H1 (cell line): ENCODE measurements around the gene COLEC12. TPM values are rescaled to one million over a fixed set of nuclear protein-coding genes. Genes with fewer than 3 reads are reported as not detected.

ENCODE experiments used
- CTCF ChIA-PET: fragments of 300-600 bp; sonication (Branson Sonifier 250); formaldehyde crosslinking; loops from one replicate; lab custom pipeline; 2021; ENCODE audit not compliant: partially characterized antibody; lab: Charles Lee
- POLR2A ChIA-PET: fragments of 300-600 bp; sonication (Branson Sonifier 250); formaldehyde crosslinking; loops from one replicate; lab custom pipeline; 2021; ENCODE audit warnings: inconsistent platforms; ENCODE audit not compliant: partially characterized antibody; lab: Charles Lee
- DNase-seq, 2 experiments: peaks; one replicate each; pipeline versions ENCODE4 v3.0.0 to v3.0.0-alpha.2; 2010 to 2022; ENCODE audit warnings: low spot score in 2 of 2, low read depth in 1 of 2, mixed read lengths in 1 of 2
- FAIRE-seq: peaks from 2 replicates; lab custom pipeline; 2011; peaks lifted over from hg19 to GRCh38; lab: Jason Lieb, UNC
- H2AFZ ChIP-seq: 2 replicates; pipeline ENCODE4 v1.8.1; 2012; ENCODE audit warnings: low read length, inconsistent platforms
- H2AK5ac ChIP-seq: 2 replicates; pipeline ENCODE4 v1.6.1; 2013; ENCODE audit warnings: low read depth, low read length
- H2BK120ac ChIP-seq: replicated peaks from 2 replicates; pipeline ENCODE3; 2013; ENCODE audit warnings: low read depth, low read length, inconsistent platforms
- H2BK12ac ChIP-seq: 2 replicates; pipeline ENCODE4 v1.6.1; 2013; ENCODE audit warnings: low read depth, low read length
- H2BK15ac ChIP-seq: 2 replicates; pipeline ENCODE4 v1.6.1; 2013; ENCODE audit warnings: low read length
- H2BK20ac ChIP-seq: 2 replicates; pipeline ENCODE4 v1.6.1; 2013; ENCODE audit warnings: low read length
- H2BK5ac ChIP-seq: 2 replicates; pipeline ENCODE4 v1.6.1; 2013; ENCODE audit warnings: low read depth, low read length
- H3K14ac ChIP-seq: 2 replicates; pipeline ENCODE4 v1.6.1; 2013; ENCODE audit warnings: inconsistent platforms; ENCODE audit not compliant: insufficient read length
- H3K18ac ChIP-seq: 2 replicates; pipeline ENCODE4 v1.6.1; 2013; ENCODE audit warnings: low read length; ENCODE audit errors: extremely low read depth
- H3K23ac ChIP-seq: 2 replicates; pipeline ENCODE4 v1.6.1; 2013; ENCODE audit warnings: inconsistent platforms; ENCODE audit not compliant: insufficient read length
- H3K23me2 ChIP-seq: 2 replicates; pipeline ENCODE4 v1.6.1; 2013; ENCODE audit warnings: low read depth, low read length
- H3K27ac ChIP-seq: 2 replicates; pipeline ENCODE4 v1.6.1; 2011; ENCODE audit warnings: low read depth, low read length, inconsistent platforms
- H3K27me3 ChIP-seq, 4 experiments: replicated peaks in 1 of 4; 1 replicate in 1 of 4; 2 replicates in 3 of 4; pipeline versions ENCODE4 v1.6.1 to v1.8.1; 2011 to 2013; ENCODE audit warnings: low read length in 3 of 4, mild to moderate bottlenecking in 3 of 4, inconsistent platforms in 2 of 4, mixed read lengths in 2 of 4, moderate library complexity in 1 of 4; ENCODE audit not compliant: control insufficient read depth in 3 of 4, insufficient read depth in 3 of 4; ENCODE audit errors: extremely low read depth in 1 of 4
- H3K36me3 ChIP-seq, 4 experiments: 2 replicates each; pipeline versions ENCODE4 v1.6.1 to v1.8.1; 2011 to 2013; ENCODE audit warnings: mild to moderate bottlenecking in 4 of 4, low read length in 3 of 4, moderate library complexity in 2 of 4, control low read depth in 1 of 4, inconsistent platforms in 1 of 4; ENCODE audit not compliant: insufficient read depth in 4 of 4, control insufficient read depth in 2 of 4
- H3K4ac ChIP-seq: replicated peaks from 2 replicates; pipeline ENCODE3; 2013; ENCODE audit warnings: low read length, low read depth, mixed read lengths, inconsistent platforms; ENCODE audit not compliant: insufficient read length
- H3K4me1 ChIP-seq, 4 experiments: replicated peaks in 1 of 4; 1 replicate in 1 of 4; 2 replicates in 3 of 4; pipeline versions ENCODE4 v1.6.1 to v1.8.1; 2011 to 2013; ENCODE audit warnings: low read length in 3 of 4, inconsistent platforms in 2 of 4, mixed read lengths in 1 of 4; ENCODE audit not compliant: insufficient read depth in 4 of 4, control insufficient read depth in 3 of 4
- H3K4me2 ChIP-seq, 2 experiments: 2 replicates each; pipeline versions ENCODE4 v1.6.1 to v1.8.1; 2011 to 2013; ENCODE audit warnings: low read depth in 2 of 2, low read length in 2 of 2, control low read depth in 1 of 2, inconsistent platforms in 1 of 2, mild to moderate bottlenecking in 1 of 2; ENCODE audit not compliant: insufficient read depth in 1 of 2
- H3K4me3 ChIP-seq, 4 experiments: fragments of 200-600, 300-600 bp in 1 of 4; sonication (generic), shearing (Covaris generic), sonication (Bioruptor Twin) in 1 of 4; 2 replicates each; pipeline versions ENCODE4 v1.5.1 to v1.8.1; 2011 to 2016; ENCODE audit warnings: low read length in 4 of 4, low read depth in 3 of 4, control low read depth in 2 of 4, inconsistent platforms in 2 of 4, mild to moderate bottlenecking in 2 of 4, mixed read lengths in 1 of 4, moderate library complexity in 1 of 4; ENCODE audit not compliant: insufficient read depth in 2 of 4; ENCODE audit errors: extremely low read depth in 1 of 4
- H3K56ac ChIP-seq: replicated peaks from 2 replicates; pipeline ENCODE3; 2013; ENCODE audit warnings: low read depth, mild to moderate bottlenecking, mixed read lengths, low read length, inconsistent platforms; ENCODE audit not compliant: insufficient read length
- H3K79me1 ChIP-seq: 2 replicates; pipeline ENCODE4 v1.6.1; 2013; ENCODE audit warnings: low read depth, low read length, control low read depth
- H3K79me2 ChIP-seq, 2 experiments: 2 replicates each; pipeline versions ENCODE4 v1.6.1 to v1.8.1; 2012 to 2013; ENCODE audit warnings: low read length in 2 of 2, mild to moderate bottlenecking in 2 of 2, inconsistent platforms in 1 of 2; ENCODE audit not compliant: insufficient read depth in 2 of 2, control insufficient read depth in 1 of 2
- H3K9ac ChIP-seq, 4 experiments: replicated peaks in 1 of 4; 1 replicate in 1 of 4; 2 replicates in 3 of 4; pipeline versions ENCODE4 v1.6.1 to v1.8.1; 2011 to 2013; ENCODE audit warnings: low read depth in 3 of 4, low read length in 3 of 4, control low read depth in 2 of 4, mild to moderate bottlenecking in 2 of 4, moderate library complexity in 2 of 4, inconsistent platforms in 1 of 4; ENCODE audit errors: extremely low read depth in 1 of 4
- H3K9me3 ChIP-seq, 2 experiments: 2 replicates each; pipeline versions ENCODE4 v1.6.1 to v1.8.1; 2012 to 2013; ENCODE audit warnings: mild to moderate bottlenecking in 2 of 2, moderate library complexity in 2 of 2, control low read depth in 1 of 2, inconsistent platforms in 1 of 2, low read depth in 1 of 2, low read length in 1 of 2, mixed read lengths in 1 of 2; ENCODE audit not compliant: insufficient read depth in 2 of 2
- H4K20me1 ChIP-seq, 2 experiments: replicated peaks in 1 of 2; 2 replicates each; pipeline versions ENCODE3 to v1.8.1; 2011 to 2013; ENCODE audit warnings: inconsistent platforms in 2 of 2, low read length in 2 of 2, mild to moderate bottlenecking in 1 of 2; ENCODE audit not compliant: insufficient read depth in 2 of 2, control insufficient read depth in 1 of 2
- H4K5ac ChIP-seq: 2 replicates; pipeline ENCODE4 v1.6.1; 2013; ENCODE audit warnings: low read length, low read depth, mixed read lengths, inconsistent platforms; ENCODE audit not compliant: insufficient read length
- H4K8ac ChIP-seq: 2 replicates; pipeline ENCODE4 v1.8.0; 2013; ENCODE audit warnings: mild to moderate bottlenecking, moderate library complexity, low read length, inconsistent platforms; ENCODE audit not compliant: insufficient read depth; ENCODE audit errors: extremely low read depth
- H4K91ac ChIP-seq: replicated peaks from 2 replicates; pipeline ENCODE3; 2013; ENCODE audit warnings: low read length, mixed read lengths, inconsistent platforms; ENCODE audit not compliant: insufficient read length
- CHD2 ChIP-seq: IDR thresholded peaks from 2 replicates; pipeline ENCODE4 v1.6.1; 2012; ENCODE audit warnings: low read length, improper control_type of control experiment
- EGR1 ChIP-seq: IDR thresholded peaks from 2 replicates; pipeline ENCODE4 v1.6.1; 2011; ENCODE audit warnings: low read depth, low read length, borderline replicate concordance
- EP300 ChIP-seq, 2 experiments: IDR thresholded peaks; 1 replicate in 1 of 2; 2 replicates in 1 of 2; pipeline ENCODE4 v1.6.1; 2011 to 2012; ENCODE audit warnings: low read depth in 2 of 2, low read length in 2 of 2, mild to moderate bottlenecking in 2 of 2, borderline replicate concordance in 1 of 2, inconsistent platforms in 1 of 2, moderate library complexity in 1 of 2
- GTF2F1 ChIP-seq: IDR thresholded peaks from 2 replicates; pipeline ENCODE4 v1.6.1; 2012; ENCODE audit warnings: low read depth, low read length, improper control_type of control experiment, borderline replicate concordance
- JUND ChIP-seq: IDR thresholded peaks from 2 replicates; pipeline ENCODE4 v1.6.1; 2011; ENCODE audit warnings: mild to moderate bottlenecking, improper control_type of control experiment, low read length
- PHF8 ChIP-seq: fragments of 200-600 bp; sonication (generic); conservative IDR thresholded peaks from 2 replicates; pipeline ENCODE4 v1.7.1; 2012; ENCODE audit warnings: low read depth, mild to moderate bottlenecking, inconsistent platforms, low read length, moderate library complexity
- POU5F1 ChIP-seq: IDR thresholded peaks from 2 replicates; pipeline ENCODE4 v1.6.1; 2011; ENCODE audit warnings: low read depth, mild to moderate bottlenecking, low read length, moderate library complexity
- RBBP5 ChIP-seq: IDR thresholded peaks from 2 replicates; pipeline ENCODE4 v1.7.1; 2012; ENCODE audit warnings: low read depth, mild to moderate bottlenecking, inconsistent platforms, low read length, moderate library complexity, borderline replicate concordance
- SIX5 ChIP-seq: IDR thresholded peaks from 2 replicates; pipeline ENCODE4 v1.6.1; 2011; ENCODE audit warnings: mild to moderate bottlenecking, low read depth, low read length
- SP4 ChIP-seq: IDR thresholded peaks from 2 replicates; pipeline ENCODE4 v1.6.1; 2012; ENCODE audit warnings: low read length, inconsistent platforms
- WGBS, 2 experiments: shearing (Covaris generic) in 1 of 2; methylation state at CpG; one replicate each; pipeline versions ENCODE4 v1.1.6 to v1.1.7; 2013 to 2015; ENCODE audit warnings: low lambda C conversion rate in 2 of 2, mixed read lengths in 2 of 2, inconsistent platforms in 1 of 2, low coverage in 1 of 2, missing lambda C conversion rate in 1 of 2; ENCODE audit not compliant: insufficient replicate concordance in 2 of 2, insufficient coverage in 1 of 2, insufficient read length in 1 of 2; ENCODE audit errors: extremely low coverage in 1 of 2, missing lambda C conversion rate in 1 of 2; 5-methylcytosine and 5-hydroxymethylcytosine counted together
- polyA plus RNA-seq, 7 experiments: library from polyadenylated mRNA; depleted of rRNA in 3 of 7; stranded (reverse) in 5 of 7; unstranded in 2 of 7; fragments of >200 nt in 5 of 7; fragments of 200-250 nt in 2 of 7; gene quantifications; 1 replicate in 5 of 7; 2 replicates in 1 of 7; 4 replicates in 1 of 7; pipeline versions ENCODE4 v1.2.1 to v1.2.3, GENCODE V29; 2011 to 2013; ENCODE audit warnings: missing spikeins in 2 of 7, mixed read lengths in 2 of 7
- total RNA-seq: library from RNA; stranded (reverse); fragmentation: NEBNext Ultra II Directional; extraction: Animal tissue kit (Norgen Biotek cat#: 25700); gene quantifications from 2 replicates; pipeline ENCODE4 v1.2.1, GENCODE V29; 2021
- TF ChIP-seq, protein P1 (sequence below), 3 experiments: IDR thresholded peaks; 1 replicate in 2 of 3; 2 replicates in 1 of 3; pipeline versions ENCODE4 v1.5.1 to v1.6.1; 2011; ENCODE audit warnings: low read length in 3 of 3, mild to moderate bottlenecking in 3 of 3, inconsistent platforms in 2 of 3, low read depth in 1 of 3, moderate library complexity in 1 of 3; ENCODE audit not compliant: insufficient read depth in 1 of 3; ENCODE audit errors: control extremely low read depth in 1 of 3

Gene COLEC12
- total and polyA plus RNA-seq, 2 of the 8 experiments (the other 6 are each of a cell fraction or from before 2014, with no cell fraction given), result 0.44 to 2.3 TPM

DNA sequence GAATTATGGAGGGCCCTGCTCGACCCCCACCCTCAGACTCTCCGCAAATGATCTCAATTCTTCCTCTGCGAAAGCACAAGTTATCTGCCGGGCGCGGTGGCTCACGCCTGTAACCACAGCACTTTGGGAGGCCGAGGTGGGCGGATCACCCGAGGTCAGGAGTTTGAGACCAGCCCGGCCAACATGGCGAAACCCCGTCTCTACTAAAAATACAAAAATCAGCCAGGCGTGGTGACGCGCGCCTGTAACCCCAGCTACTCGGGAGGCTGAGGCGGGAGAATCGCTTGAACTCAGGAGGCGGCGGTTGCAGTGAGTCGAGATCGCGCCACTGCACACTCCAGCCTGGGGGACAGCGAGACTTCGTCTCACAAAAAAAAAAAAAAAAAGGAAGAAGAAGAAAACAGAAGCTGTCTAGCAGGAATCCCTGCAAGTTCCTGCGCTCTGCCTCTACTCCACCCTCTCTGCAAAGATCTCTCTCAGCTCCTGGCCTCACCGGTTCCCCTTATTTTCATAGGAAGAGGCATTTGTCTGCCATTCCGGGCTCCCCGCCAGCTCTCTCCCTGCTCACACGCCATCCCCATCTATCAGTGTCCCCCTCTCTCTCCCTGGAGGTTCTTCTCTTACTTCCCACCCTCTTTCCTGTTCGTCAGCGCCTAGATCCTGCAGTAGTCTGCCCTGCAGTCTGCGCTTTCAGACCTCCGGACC, 13.5 kb upstream of the COLEC12 start:
- H4K5ac ChIP-seq, result no peak overlapping the region
- H3K36me3 ChIP-seq, result no peaks in the 10 kb centered on the region
- peaks cover 0 to 27% of the 10 kb centered on the region in 2 experiments; a peak in 2 of 4 replicates for H3K9me3 ChIP-seq
- CTCF ChIA-PET, result interaction anchor here (0.6 to 1.4 kb wide), 3 partner anchors 18 to 93 kb away, joined by 3 read pairs; no protein-coding TSS in a partner anchor
- H3K27ac ChIP-seq, result no peak overlapping the region
- no peak overlapping the region for H4K91ac ChIP-seq
- H2BK5ac ChIP-seq, result no peak overlapping the region
- H3K23me2 ChIP-seq, result no peaks in the 10 kb centered on the region
- DNase-seq (no peak), FAIRE-seq (no peak)
- H3K79me2 ChIP-seq, result no peaks in the 10 kb centered on the region
- no peak overlapping the region for H3K4me3 ChIP-seq
- H4K8ac ChIP-seq, result no peak overlapping the region
- no peak overlapping the region for H3K9ac ChIP-seq
- no peak overlapping the region for H2BK120ac ChIP-seq
- WGBS, 2 experiments, result 90% methylated on average over 19 of the region's 36 CpGs; no CpG with 5 or more reads in 1 of the 2 experiments
- H3K79me1 ChIP-seq, result no peaks in the 10 kb centered on the region
- H2AK5ac ChIP-seq, result no peak overlapping the region
- no peak overlapping the region for H3K4ac ChIP-seq
- H3K18ac ChIP-seq, result no peak overlapping the region
- H2BK15ac ChIP-seq, result no peak overlapping the region
- no peak overlapping the region for H2BK12ac ChIP-seq
- no peak overlapping the region for H2AFZ ChIP-seq
- H2BK20ac ChIP-seq, result no peak overlapping the region
- POLR2A ChIA-PET, result no interaction called here
- H3K4me1 ChIP-seq, result peaks cover 0 to 9% (median 4%) of the 10 kb centered on the region in 4 experiments; a peak in 4 of 7 replicates
- no peak overlapping the region for H3K14ac ChIP-seq
- H3K4me2 ChIP-seq, result no peak overlapping the region
- no peak overlapping the region for H3K23ac ChIP-seq
- no peaks in the 10 kb centered on the region for H3K27me3 ChIP-seq
- no peak overlapping the region for H3K56ac ChIP-seq
- no peaks in the 10 kb centered on the region for H4K20me1 ChIP-seq
- TF ChIP-seq SP4 (no peak), CHD2 (no peak), JUND (no peak), POU5F1 (no peak), RBBP5 (no peak), PHF8 (no peak), EGR1 (no peak), SIX5 (no peak), EP300 (IDR thresholded peaks at IDR 0.05; ENCODE audit: borderline replicate concordance in 1 of 2, low read depth in 2 of 2, low read length in 2 of 2) (no peak), GTF2F1 (no peak)
- TF ChIP-seq, protein P1, sequence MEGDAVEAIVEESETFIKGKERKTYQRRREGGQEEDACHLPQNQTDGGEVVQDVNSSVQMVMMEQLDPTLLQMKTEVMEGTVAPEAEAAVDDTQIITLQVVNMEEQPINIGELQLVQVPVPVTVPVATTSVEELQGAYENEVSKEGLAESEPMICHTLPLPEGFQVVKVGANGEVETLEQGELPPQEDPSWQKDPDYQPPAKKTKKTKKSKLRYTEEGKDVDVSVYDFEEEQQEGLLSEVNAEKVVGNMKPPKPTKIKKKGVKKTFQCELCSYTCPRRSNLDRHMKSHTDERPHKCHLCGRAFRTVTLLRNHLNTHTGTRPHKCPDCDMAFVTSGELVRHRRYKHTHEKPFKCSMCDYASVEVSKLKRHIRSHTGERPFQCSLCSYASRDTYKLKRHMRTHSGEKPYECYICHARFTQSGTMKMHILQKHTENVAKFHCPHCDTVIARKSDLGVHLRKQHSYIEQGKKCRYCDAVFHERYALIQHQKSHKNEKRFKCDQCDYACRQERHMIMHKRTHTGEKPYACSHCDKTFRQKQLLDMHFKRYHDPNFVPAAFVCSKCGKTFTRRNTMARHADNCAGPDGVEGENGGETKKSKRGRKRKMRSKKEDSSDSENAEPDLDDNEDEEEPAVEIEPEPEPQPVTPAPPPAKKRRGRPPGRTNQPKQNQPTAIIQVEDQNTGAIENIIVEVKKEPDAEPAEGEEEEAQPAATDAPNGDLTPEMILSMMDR (IDR thresholded peaks at IDR 0.05; ENCODE audit: control extremely low read depth in 1 of 3, insufficient read depth in 1 of 3, low read depth in 1 of 3, low read length in 3 of 3), result no peak
